ENCODE data around the gene PIGQ.

The PIGQ gene

GRCh38 chr16:554297-554621 is 15.5 kb upstream of the PIGQ start:
- intact Hi-C loops (cut with DNase I) = no loop called here
- no peak for DNase-seq

GRCh38 chr16:554640-555365 is 15.0 kb upstream of the PIGQ start:
- intact Hi-C loops (cut with DNase I) = no loop called here
- no peak for DNase-seq

DNA sequence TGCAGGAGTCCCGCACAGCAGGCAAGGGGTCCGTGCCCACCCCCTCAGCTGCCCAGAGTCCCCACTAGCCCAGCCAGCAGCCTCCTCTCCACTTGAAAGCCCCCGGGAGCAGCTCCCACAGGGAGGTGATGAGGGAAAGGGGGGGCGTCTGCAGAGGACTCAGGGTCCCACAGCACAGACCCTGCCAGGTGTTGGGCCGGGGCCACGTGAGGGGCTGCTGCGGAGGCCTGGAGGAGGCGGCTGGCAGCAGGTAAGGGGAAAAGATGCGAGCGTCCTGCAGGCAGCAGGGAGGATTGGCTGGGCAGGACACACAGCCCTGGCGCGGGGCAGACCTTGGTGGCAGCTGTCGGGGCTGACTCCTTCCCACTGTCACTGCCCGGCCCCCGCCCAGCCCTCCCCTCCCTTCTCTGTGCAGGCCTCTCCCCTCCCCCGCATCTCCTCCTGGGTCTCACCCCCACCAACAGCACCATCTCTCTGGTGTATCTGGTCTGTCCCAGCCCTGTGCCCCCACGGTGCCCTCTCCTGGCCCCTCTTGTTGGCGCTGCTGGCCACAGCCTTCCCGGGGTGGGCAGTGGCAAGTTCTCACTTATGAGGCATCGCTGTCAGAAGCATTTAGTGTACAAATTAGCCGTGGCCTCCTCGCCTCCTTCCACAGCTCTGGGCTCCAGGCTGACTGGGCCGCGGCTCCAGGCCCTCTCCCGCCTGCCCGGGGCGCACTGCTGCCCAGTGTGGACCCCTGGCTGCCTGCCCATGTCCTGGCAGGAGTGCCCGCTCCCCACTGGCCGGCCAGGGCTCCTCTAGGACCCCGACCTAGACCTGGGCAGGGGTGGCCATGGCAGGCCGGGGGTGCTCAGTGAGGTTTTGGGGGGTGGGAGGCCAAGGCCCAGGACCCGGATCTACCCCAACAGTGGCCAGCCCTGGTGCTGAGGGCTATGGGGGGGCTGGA is 14.0 kb upstream of the PIGQ start:
- no peak for DNase-seq
- intact Hi-C loops (cut with DNase I) = no loop called here

DNA sequence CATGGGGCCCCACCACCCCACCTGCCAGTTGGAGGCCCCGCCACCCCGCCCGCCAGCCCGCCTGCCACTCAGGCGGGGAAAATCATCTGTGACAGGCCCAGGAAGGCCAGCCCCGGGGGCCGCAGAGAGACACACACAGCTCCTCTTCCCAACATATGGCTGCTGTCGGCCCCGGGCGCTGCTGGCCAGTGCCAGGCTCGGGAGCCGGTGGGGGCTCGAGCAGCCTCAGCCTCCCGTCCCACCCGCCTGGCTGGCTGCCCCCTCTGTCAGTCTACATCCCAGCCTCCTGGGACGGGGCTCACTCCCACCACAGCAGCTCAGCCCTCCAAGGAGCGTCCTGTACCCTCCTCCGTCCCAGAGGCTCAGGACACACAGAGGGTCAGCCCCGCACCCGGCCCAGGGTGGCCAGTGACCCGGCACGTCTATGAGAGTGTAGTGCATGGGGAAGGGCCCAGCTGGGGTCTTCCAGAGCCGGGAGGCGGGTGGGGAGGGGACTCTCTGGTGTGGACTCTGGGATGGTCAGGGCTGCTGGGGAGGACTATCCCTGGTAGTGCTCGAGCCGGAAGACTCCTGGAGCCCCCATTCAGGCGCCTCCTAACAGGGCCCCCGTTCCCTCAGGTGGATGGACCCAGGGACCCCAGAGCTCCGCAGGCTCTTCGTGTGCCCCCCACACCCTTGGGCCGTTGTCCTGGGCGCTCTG is 13.1 kb upstream of the PIGQ start:
- no peak for DNase-seq
- intact Hi-C loops (cut with DNase I) = no loop called here

DNA sequence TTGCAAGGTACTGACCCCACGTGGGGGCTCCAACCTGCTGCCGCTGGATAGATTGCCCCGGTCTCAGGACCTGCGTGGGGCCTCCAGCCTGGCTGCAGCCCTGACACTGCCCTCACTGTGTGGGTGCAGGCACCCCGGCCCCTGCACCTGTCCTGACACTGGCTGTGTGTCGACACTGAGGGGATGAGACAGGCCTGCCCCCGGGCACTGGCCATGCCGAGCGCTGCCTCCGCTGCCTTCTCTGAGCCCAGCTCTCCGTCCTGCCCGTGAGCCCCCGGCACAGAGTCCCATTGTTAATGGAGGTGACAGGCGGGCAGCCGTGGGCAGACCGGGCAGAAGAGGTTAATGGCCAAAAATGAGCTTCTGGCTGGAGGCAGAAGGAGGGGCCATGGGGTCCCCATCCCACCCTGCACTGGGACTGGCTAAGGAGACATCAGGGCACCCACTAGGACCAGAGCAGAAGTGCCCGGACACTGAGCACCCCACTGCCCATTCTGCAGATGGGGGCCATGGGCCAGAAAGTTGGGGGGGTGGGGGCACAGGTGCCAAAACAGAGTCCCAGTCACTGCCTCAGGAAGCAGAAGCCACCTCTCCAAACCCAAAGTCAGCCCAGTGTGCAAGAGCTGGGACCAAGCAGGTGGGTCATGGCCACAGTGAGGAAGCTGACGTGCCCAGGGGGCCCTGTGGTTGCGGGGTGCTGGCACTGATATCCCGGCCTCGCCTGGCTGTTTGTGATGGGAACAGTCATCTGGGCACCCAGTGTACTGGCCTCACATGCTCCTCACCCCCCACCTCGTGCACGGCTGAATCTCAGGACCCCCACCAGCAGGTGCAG is 12.1 kb upstream of the PIGQ start:
- intact Hi-C loops (cut with DNase I) = no loop called here
- DNase-seq = no peak

DNA sequence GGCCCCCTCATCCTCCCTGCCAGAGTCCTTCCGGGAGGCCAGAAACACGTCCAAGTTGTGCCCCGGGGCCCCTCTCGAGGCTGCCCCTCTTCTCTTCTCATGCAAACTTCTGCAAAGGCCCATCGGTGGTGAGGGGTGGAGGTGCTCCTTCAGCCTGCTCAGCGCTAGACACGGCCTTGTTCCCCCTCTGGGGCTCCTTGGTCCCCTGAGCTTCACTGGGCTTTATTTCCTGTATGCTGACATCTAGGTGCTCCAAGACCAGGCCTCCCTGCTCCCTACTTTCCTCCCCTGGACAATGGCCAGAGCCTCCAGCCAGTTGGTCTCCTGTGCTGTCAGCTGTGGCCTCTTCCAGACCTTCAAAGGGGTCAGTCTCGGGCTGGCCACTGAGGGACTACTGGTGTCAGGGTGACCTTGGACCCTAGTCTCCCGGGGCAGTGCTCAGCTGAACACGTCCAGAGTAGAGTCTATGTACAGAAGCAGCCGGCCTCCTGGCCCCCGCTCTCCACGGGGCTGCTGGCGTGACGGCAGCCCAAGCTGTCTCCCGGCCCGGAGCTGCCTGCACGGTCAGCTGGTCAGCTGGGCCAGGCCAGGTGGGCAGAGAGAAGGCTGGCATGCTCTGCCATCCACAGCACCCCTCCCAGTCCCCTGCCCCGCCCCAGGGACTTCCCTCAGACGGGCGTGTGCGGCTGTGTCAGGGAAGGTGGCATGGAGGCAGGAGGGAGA is 11.3 kb upstream of the PIGQ start:
- DNase-seq = no peak
- intact Hi-C loops (cut with DNase I) = no loop called here

- no peak for DNase-seq
- intact Hi-C loops (cut with DNase I) = no loop called here
Observed at GRCh38 chr16:559021-559380, 10.8 kb upstream of the PIGQ start.

- no peak for DNase-seq
- intact Hi-C loops (cut with DNase I) = no loop called here
Observed at GRCh38 chr16:559411-560203, 10.2 kb upstream of the PIGQ start.

GRCh38 chr16:560204-560700 is 9.5 kb upstream of the PIGQ start, which contains the start of gene PRR35:
PRR35 (plus strand) TSS chr16:560394; CDS start chr16:563295, 2,901 bp downstream.
- intact Hi-C loops (cut with DNase I) = no loop called here
- no peak for DNase-seq

DNA sequence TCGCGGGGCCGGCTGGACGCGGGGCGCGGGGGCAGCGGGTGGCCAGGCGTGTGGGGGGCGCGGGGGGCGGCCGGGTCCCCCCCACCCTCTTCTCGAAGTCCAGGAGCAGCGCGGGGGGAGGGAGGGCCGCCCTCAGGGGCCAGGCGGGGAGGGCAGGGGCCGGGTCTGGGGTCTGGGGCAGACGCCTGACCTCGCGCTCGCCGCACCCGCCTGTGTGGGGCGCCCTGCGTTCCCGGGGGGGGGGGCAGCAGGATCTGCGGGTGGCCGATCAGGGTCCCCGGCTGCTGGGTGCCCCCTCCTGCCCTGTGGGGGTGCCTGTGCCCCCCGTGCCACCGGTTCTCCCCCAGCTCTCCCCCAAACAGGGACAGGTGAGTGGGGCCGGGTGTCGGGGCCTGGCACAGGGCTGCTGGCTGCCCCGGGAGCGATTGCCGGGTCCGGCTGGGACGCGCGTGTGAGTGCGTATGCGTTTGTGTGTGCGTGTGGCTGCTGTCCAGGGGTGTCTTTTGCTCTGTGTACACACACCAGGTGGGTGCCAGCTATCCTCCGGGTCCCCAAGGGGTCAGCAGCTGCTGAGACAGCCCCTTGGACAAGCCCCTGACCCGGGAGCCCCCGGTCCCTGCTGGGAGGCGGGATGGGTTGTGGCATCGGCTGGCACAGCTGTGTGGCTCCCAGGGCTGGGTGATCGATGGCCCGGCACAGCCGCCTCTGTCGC is 8.9 kb upstream of the PIGQ start:
- no peak for DNase-seq
- intact Hi-C loops (cut with DNase I) = no loop called here

DNA sequence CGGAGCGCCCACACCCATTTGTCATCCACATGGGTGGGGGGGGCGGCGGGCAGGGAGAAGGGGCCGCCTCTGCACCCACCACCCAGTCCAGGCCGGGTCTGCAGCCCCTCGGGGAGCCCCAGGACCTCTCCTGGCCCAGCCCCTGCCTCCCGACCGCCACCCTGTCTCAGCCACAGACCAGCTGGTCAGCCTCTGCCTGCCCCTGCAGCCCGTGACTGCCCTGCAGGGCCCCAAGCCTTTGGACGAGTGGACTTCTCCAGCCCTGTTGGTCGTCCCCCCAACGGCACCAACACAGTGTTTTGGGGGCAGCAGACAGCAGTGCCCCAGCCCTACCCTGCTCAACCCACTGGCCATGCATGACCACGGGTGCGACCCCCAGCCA is 8.4 kb upstream of the PIGQ start:
- no peak for DNase-seq
- intact Hi-C loops (cut with DNase I) = no loop called here

GRCh38 chr16:561957-562938 is 7.5 kb upstream of the PIGQ start:
- intact Hi-C loops (cut with DNase I) = no loop called here

DNA sequence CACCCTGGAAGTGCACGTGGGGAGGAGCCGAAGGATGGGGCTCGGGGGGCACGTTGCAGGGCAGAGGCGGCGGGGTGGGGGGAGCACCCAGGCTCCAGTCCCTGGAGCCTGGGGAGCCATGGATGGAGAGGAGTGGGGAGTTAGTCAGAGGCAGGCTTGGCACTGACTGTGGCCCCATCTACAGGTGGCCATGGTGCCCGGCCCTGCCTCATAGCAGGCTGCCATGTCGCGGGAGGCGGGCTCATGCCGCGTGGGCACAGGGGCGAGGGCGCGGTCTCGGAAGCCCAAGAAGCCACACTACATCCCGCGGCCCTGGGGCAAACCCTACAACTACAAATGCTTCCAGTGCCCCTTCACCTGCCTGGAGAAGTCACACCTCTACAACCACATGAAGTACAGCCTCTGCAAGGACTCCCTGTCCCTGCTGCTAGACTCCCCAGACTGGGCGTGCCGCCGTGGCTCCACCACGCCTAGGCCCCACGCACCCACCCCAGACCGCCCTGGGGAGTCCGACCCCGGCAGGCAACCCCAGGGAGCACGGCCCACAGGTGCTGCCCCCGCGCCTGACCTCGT is 6.6 kb upstream of the PIGQ start:
- intact Hi-C loops (cut with DNase I) = no loop called here
- no peak for DNase-seq

More at GRCh38 chr16:561957-562938, 7.5 kb upstream of the PIGQ start:
- no peak for DNase-seq

DNA sequence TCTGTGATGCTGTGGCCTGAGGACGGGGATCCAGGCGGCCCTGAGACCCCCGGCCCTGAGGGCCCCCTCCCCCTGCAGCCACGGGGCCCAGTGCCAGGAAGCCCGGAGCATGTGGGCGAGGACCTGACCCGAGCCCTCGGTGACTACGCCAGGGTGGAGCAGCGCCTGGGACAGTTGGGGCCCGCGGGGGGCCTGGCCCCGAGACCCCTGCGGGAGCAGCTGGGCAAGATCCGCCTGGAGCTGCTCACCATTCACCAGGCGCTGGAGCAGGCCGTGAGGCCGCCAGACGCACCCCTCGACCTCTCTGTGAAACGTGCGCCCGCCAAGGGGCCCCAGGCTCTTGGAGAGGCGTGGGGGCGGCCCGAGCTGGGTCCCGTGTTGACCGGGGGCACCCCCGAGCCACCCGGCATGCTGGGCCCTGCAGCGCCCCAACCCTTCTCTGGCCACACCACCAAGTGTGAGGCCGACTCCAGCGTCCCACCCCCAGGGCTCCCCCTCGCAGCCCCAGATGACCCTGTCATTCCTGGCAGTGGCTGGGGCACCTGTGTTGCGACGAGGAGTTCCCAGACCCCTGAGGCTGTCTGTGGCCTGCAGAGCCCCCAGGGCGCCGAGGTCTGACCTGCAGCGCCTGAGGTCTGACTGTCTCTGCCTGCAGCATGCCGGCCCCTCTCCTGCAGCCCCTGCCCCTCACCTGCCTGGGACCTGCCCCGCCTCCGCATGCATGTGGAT is 4.9 kb upstream of the PIGQ start:
- no peak for DNase-seq
- intact Hi-C loops (cut with DNase I) = no loop called here

GRCh38 chr16:565419-566330 is 4.1 kb upstream of the PIGQ start:
- DNase-seq = no peak
- intact Hi-C loops (cut with DNase I) = no loop called here
